Osteoblast (primary cell): ENCODE measurements around the gene GSTO1. TPM values are rescaled to one million over a fixed set of nuclear protein-coding genes. Genes with fewer than 3 reads are reported as not detected.

Source experiments
- DNase-seq: peaks from one replicate; pipeline ENCODE4 v3.0.0; 2011; ENCODE audit warnings: low spot score, mixed read lengths; ENCODE audit not compliant: insufficient read length; ENCODE audit errors: missing footprints
- H2AFZ ChIP-seq: 2 replicates; pipeline ENCODE4 v1.6.0; 2011; ENCODE audit warnings: mild to moderate bottlenecking, low read length
- H3K27ac ChIP-seq: 2 replicates; pipeline ENCODE4 v1.5.1; 2011; ENCODE audit warnings: mild to moderate bottlenecking, low read depth, low read length, moderate library complexity
- H3K27me3 ChIP-seq: 2 replicates; pipeline ENCODE4 v1.6.0; 2012; ENCODE audit warnings: mild to moderate bottlenecking, control low read depth, inconsistent platforms, low read length, moderate library complexity; ENCODE audit not compliant: insufficient read depth
- H3K36me3 ChIP-seq: 2 replicates; pipeline ENCODE4 v1.5.1; 2011; ENCODE audit warnings: mild to moderate bottlenecking, low read length, control low read depth, moderate library complexity; ENCODE audit not compliant: insufficient read depth
- H3K4me1 ChIP-seq: 2 replicates; pipeline ENCODE4 v1.5.1; 2011; ENCODE audit warnings: mild to moderate bottlenecking, low read length, control low read depth, moderate library complexity; ENCODE audit not compliant: insufficient read depth
- H3K4me2 ChIP-seq: 2 replicates; pipeline ENCODE4 v1.6.0; 2011; ENCODE audit warnings: mild to moderate bottlenecking, low read length; ENCODE audit not compliant: insufficient read depth
- H3K4me3 ChIP-seq: fragments of 200-600 bp; sonication (generic); 3 replicates; pipeline ENCODE4 v1.5.1; 2012; ENCODE audit warnings: mild to moderate bottlenecking, low read length, inconsistent platforms; ENCODE audit not compliant: insufficient read depth
- H3K79me2 ChIP-seq: 2 replicates; pipeline ENCODE4 v1.6.0; 2012; ENCODE audit warnings: mild to moderate bottlenecking, low read length, control low read depth, inconsistent platforms; ENCODE audit not compliant: insufficient read depth
- H3K9me3 ChIP-seq: 2 replicates; pipeline ENCODE4 v1.5.1; 2011; ENCODE audit warnings: low read depth, low read length, control low read depth
- H4K20me1 ChIP-seq: 2 replicates; pipeline ENCODE4 v1.6.0; 2012; ENCODE audit warnings: mild to moderate bottlenecking, low read length, control low read depth; ENCODE audit not compliant: insufficient read depth
- total RNA-seq: library from RNA; depleted of rRNA; stranded (reverse); fragments of >200 nt; gene quantifications from 2 replicates; pipeline ENCODE4 v1.2.3, GENCODE V29; 2012
- TF ChIP-seq, protein P1 (sequence below): IDR thresholded peaks from 2 replicates; pipeline ENCODE4 v1.5.1; 2011; ENCODE audit warnings: mild to moderate bottlenecking, low read depth, low read length, moderate library complexity; ENCODE audit errors: extremely low read depth

Gene GSTO1
- total RNA-seq, 1 donor: 149 TPM

DNA sequence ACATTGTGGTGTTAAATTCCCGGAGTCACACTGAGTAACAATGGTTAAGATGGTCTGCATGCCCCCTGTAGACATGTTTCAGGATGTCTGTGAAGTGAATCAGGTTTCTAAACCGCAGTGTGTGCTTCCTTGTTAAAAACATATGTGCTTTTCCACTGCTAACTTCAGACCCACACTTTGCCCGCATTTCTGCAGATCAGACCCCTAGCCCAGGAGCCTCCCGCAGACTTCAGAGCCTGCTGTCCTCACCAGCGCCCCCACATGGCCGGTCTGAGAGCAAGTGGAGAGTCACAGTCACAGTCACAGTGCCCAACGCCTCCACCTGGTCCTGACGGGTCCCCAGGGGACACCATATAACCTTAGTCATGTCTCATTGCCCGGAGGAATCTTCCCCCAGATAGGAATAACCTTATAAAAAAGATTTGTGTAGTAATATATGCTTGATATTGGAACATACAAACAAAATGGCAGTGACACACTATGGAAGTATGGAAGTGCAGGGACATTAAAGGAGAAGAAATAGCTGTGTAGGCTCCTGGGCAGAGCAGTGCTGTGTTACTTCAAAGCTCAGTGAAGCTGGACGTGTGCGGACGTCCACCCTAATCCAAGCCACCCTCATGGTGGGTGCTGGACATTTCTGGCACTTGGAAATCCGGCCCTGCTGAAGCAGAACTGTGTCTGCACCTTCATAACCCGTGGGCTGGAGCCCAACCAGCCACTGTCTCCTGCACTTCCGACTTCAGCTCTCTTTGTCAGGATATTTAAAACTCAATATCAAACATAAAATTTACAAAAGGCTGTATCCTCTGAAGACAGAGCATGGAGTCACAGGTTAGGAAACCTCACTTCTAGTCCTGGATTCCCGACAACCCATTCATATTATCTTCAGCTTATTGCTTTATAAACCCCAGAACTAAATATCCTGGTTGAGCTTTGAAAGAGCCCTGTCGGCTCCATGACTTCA lies 43.3 kb downstream of the GSTO1 start:
- Histone ChIP-seq H3K27me3 (no peaks in the 10 kb centered on the region), H3K4me1 (peaks cover 45% of the 10 kb centered on the region), H3K27ac (peak overlapping the region; percentile 99), H3K4me2 (no peak overlapping the region), H4K20me1 (no peaks in the 10 kb centered on the region), H3K79me2 (no peaks in the 10 kb centered on the region), H3K36me3 (no peaks in the 10 kb centered on the region), H3K4me3 (no peak overlapping the region), H2AFZ (no peak overlapping the region), H3K9me3 (no peaks in the 10 kb centered on the region)
- TF ChIP-seq, protein P1, sequence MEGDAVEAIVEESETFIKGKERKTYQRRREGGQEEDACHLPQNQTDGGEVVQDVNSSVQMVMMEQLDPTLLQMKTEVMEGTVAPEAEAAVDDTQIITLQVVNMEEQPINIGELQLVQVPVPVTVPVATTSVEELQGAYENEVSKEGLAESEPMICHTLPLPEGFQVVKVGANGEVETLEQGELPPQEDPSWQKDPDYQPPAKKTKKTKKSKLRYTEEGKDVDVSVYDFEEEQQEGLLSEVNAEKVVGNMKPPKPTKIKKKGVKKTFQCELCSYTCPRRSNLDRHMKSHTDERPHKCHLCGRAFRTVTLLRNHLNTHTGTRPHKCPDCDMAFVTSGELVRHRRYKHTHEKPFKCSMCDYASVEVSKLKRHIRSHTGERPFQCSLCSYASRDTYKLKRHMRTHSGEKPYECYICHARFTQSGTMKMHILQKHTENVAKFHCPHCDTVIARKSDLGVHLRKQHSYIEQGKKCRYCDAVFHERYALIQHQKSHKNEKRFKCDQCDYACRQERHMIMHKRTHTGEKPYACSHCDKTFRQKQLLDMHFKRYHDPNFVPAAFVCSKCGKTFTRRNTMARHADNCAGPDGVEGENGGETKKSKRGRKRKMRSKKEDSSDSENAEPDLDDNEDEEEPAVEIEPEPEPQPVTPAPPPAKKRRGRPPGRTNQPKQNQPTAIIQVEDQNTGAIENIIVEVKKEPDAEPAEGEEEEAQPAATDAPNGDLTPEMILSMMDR: peak; percentile 74
- no peak for DNase-seq

DNA sequence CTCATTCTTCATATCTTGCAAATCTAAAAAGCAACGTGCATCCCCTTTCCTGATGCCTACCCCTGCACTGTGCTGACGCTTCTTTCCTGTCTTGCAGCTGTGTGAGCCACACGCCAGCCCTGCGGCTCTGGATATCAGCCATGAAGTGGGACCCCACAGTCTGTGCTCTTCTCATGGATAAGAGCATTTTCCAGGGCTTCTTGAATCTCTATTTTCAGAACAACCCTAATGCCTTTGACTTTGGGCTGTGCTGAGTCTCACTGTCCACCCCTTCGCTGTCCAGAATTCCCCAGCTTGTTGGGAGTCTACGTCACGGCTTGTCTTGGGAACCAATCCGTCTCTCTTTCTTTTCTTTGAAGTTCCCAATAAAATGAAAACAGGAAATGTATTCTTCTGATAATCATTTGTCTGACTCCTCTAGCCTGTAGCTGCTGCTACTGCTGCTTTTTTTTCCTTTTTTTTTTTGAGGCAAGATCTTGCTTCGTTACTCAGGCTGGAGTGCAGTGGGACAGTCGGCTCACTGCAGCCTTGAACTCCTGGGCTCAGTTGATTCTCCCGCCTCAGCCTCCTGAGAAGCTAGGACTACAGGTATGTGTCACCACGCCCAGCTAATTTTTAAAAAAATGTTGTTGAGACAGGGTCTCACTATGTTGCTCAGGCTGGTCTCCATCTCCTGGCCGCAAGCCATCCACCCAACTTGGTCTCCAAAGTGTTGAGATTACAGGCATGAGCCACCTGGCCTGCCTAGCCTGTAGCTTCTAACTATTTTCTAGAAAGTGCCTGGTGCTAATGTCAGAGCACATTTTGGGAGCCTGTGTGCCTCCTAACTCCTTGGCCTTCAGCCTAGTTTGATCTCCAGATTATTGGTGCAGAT lies 44.6 kb downstream of the GSTO1 start:
- H2AFZ ChIP-seq: no peak overlapping the region
- H3K4me1 ChIP-seq: peaks cover 41% of the 10 kb centered on the region
- H4K20me1 ChIP-seq: no peaks in the 10 kb centered on the region
- no peaks in the 10 kb centered on the region for H3K27me3 ChIP-seq
- H3K79me2 ChIP-seq: no peaks in the 10 kb centered on the region
- H3K27ac ChIP-seq: peak overlapping the region; percentile 99
- H3K36me3 ChIP-seq: no peaks in the 10 kb centered on the region
- TF ChIP-seq, protein P1: no peak
- no peak for DNase-seq
- no peaks in the 10 kb centered on the region for H3K9me3 ChIP-seq
- H3K4me3 ChIP-seq: peak overlapping the region; percentile 20
- H3K4me2 ChIP-seq: peak overlapping the region; percentile 77

DNA sequence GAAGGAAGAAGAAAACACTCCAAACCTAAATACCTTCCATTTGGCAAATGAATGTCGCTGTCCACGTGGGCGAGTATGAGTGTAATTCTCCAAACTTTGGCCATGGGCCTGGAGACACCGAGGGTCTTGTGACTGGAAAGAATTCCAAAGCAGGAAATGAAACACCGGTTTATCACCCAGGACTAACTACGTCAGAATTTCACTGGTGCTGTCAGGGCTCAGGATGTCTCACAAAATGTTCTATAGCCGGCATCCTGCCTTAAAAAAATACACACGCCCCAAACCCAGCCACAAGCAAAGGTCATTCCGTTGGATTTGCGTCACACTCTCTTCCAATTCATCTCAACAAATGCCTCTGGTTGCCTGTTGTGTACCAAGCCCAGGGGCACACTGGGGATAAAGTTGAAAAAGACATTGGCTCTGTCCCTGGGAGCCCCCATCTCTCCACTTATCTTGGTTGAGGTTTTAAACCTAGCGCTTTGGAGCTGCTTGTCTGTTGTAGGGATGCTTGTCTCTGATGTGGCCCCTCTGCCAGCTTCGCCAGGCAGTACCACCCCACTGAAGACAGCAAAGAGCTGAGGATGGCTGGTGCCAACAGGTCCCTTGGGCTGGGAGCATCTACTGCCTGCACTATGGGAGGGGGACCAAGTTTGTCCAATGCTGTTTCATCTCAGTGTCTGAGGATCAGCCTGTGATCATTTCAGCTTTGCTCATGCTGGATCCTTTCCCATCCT lies 45.5 kb downstream of the GSTO1 start:
- Histone ChIP-seq H3K4me3 (peak overlapping the region; percentile 36), H3K36me3 (no peaks in the 10 kb centered on the region), H3K4me2 (peak overlapping the region; percentile 77), H3K27ac (peak overlapping the region; percentile 99), H3K9me3 (no peaks in the 10 kb centered on the region), H3K79me2 (no peaks in the 10 kb centered on the region), H3K27me3 (no peaks in the 10 kb centered on the region), H3K4me1 (peaks cover 41% of the 10 kb centered on the region), H2AFZ (no peak overlapping the region), H4K20me1 (no peaks in the 10 kb centered on the region)
- TF ChIP-seq, protein P1: no peak
- DNase-seq: peak; percentile 81
